H7 (cell line): ENCODE measurements around the gene DDX47. TPM values are rescaled to one million over a fixed set of nuclear protein-coding genes. Genes with fewer than 3 reads are reported as not detected.
"Not testable (repeated sequence)": the region's sequence is repeated elsewhere in the genome, so short reads cannot be mapped to it uniquely, and the experiment has no call there.

Experiments used
- DNase-seq: peaks from one replicate; pipeline ENCODE4 v3.0.0; 2012
- H3K27me3 ChIP-seq: 2 replicates; pipeline ENCODE4 v1.6.0; 2011; ENCODE audit warnings: mild to moderate bottlenecking, low read length; ENCODE audit not compliant: control insufficient read depth, insufficient read depth
- H3K36me3 ChIP-seq: replicated peaks from 2 replicates; pipeline ENCODE4 v1.5.1; 2011; ENCODE audit warnings: low read length; ENCODE audit not compliant: control insufficient read depth, insufficient read depth
- H3K4me3 ChIP-seq: 2 replicates; pipeline ENCODE4 v1.5.1; 2011; ENCODE audit warnings: low read depth, mild to moderate bottlenecking, control low read depth, low read length, moderate library complexity; ENCODE audit not compliant: insufficient read depth
- total RNA-seq: library from RNA; depleted of rRNA; stranded (reverse); fragments of >200 nt; shearing (Covaris generic); gene quantifications from 2 replicates; pipeline ENCODE4 v1.2.3, GENCODE V29; 2014

Gene DDX47
- total RNA-seq, 1 experiment from 2014 or later: 69.7 TPM

- H3K27me3 ChIP-seq: no peaks in the 10 kb centered on the region
- 0 out of 2 replicates have a peak, but pooled peaks cover 2% of the 10 kb centered on the region for H3K36me3 ChIP-seq
- no peak overlapping the region for H3K4me3 ChIP-seq
- no peak for DNase-seq
Measured at GRCh38 chr12:12859690-12860089, 46.5 kb downstream of the DDX47 start.

- no peak for DNase-seq
- H3K36me3 ChIP-seq: 0 out of 2 replicates have a peak, but pooled peaks cover 2% of the 10 kb centered on the region
- no peaks in the 10 kb centered on the region for H3K27me3 ChIP-seq
- H3K4me3 ChIP-seq: no peak overlapping the region
Measured at GRCh38 chr12:12864243-12864642, 51.1 kb downstream of the DDX47 start.

GRCh38 chr12:12868477-12869235, 55.5 kb downstream of the DDX47 start:
- Histone ChIP-seq H3K27me3 (no peaks in the 10 kb centered on the region), H3K4me3 (no peak overlapping the region), H3K36me3 (0 out of 2 replicates have a peak, but pooled peaks cover 2% of the 10 kb centered on the region)
- DNase-seq: no peak

GRCh38 chr12:12870465-12870864, 57.3 kb downstream of the DDX47 start:
- H3K4me3 ChIP-seq: no peak overlapping the region
- no peaks in the 10 kb centered on the region for H3K36me3 ChIP-seq
- H3K27me3 ChIP-seq: no peaks in the 10 kb centered on the region
- DNase-seq: no peak

- Histone ChIP-seq H3K36me3 (no peaks in the 10 kb centered on the region), H3K4me3 (no peak overlapping the region), H3K27me3 (no peaks in the 10 kb centered on the region)
- no peak for DNase-seq
Measured at GRCh38 chr12:12871587-12872138, 58.5 kb downstream of the DDX47 start.

- Histone ChIP-seq H3K36me3 (no peaks in the 10 kb centered on the region), H3K27me3 (no peaks in the 10 kb centered on the region), H3K4me3 (no peak overlapping the region)
- DNase-seq: peak; percentile 21
Measured at GRCh38 chr12:12872139-12872933, 59.2 kb downstream of the DDX47 start.

GRCh38 chr12:12872934-12873275, 59.8 kb downstream of the DDX47 start:
- DNase-seq: no peak
- H3K27me3 ChIP-seq: no peaks in the 10 kb centered on the region

GRCh38 chr12:12874029-12874428, 60.9 kb downstream of the DDX47 start:
- Histone ChIP-seq H3K4me3 (no peak overlapping the region), H3K27me3 (no peaks in the 10 kb centered on the region), H3K36me3 (no peaks in the 10 kb centered on the region)
- peak; percentile 25 for DNase-seq

More at GRCh38 chr12:12872934-12873275, 59.8 kb downstream of the DDX47 start:
- Histone ChIP-seq H3K4me3 (no peak overlapping the region), H3K36me3 (no peaks in the 10 kb centered on the region)

GRCh38 chr12:12875301-12875700, 62.2 kb downstream of the DDX47 start:
- not testable (repeated sequence) for H3K36me3 ChIP-seq, H3K4me3 ChIP-seq, H3K27me3 ChIP-seq, DNase-seq

- no peak for DNase-seq
- Histone ChIP-seq H3K36me3 (no peaks in the 10 kb centered on the region), H3K4me3 (no peak overlapping the region), H3K27me3 (no peaks in the 10 kb centered on the region)
Measured at GRCh38 chr12:12877153-12877768, 64.1 kb downstream of the DDX47 start.

- no peak overlapping the region for H3K4me3 ChIP-seq
- DNase-seq: no peak
- H3K36me3 ChIP-seq: no peaks in the 10 kb centered on the region
- no peaks in the 10 kb centered on the region for H3K27me3 ChIP-seq
Measured at GRCh38 chr12:12877781-12878455, 64.8 kb downstream of the DDX47 start.
